PFSK-1 (cell line): ENCODE results near the gene TSC2.

Experiments
- FOXP2 ChIP-seq: optimal IDR thresholded peaks from 2 replicates; pipeline ENCODE3; 2011; ENCODE audit warnings: borderline replicate concordance, control low read depth, inconsistent platforms; ENCODE audit not compliant: insufficient read depth; ENCODE audit errors: extremely low read length, extremely low read depth
- POLR2AphosphoS5 ChIP-seq: IDR thresholded peaks from 2 replicates; pipeline ENCODE4 v1.6.1; 2012; ENCODE audit warnings: low read depth, mild to moderate bottlenecking, control low read depth, low read length, moderate library complexity
- SIN3A ChIP-seq: IDR thresholded peaks from 2 replicates; pipeline ENCODE4 v1.6.1; 2012; ENCODE audit warnings: mild to moderate bottlenecking, low read length, moderate library complexity, borderline replicate concordance; ENCODE audit not compliant: insufficient read depth
- TAF1 ChIP-seq: IDR thresholded peaks from 2 replicates; pipeline ENCODE4 v1.6.1; 2012; ENCODE audit warnings: low read length, control low read depth, borderline replicate concordance; ENCODE audit not compliant: insufficient read depth
- TF ChIP-seq, protein P1 (sequence below), 2 experiments: IDR thresholded peaks; 2 replicates each; pipeline versions ENCODE4 v1.6.1 to v1.8.0; 2011 to 2012; ENCODE audit warnings: low read depth in 2 of 2, low read length in 2 of 2, control low read depth in 1 of 2, inconsistent platforms in 1 of 2, mild to moderate bottlenecking in 1 of 2, moderate library complexity in 1 of 2; ENCODE audit not compliant: insufficient read depth in 1 of 2

The TSC2 gene

DNA sequence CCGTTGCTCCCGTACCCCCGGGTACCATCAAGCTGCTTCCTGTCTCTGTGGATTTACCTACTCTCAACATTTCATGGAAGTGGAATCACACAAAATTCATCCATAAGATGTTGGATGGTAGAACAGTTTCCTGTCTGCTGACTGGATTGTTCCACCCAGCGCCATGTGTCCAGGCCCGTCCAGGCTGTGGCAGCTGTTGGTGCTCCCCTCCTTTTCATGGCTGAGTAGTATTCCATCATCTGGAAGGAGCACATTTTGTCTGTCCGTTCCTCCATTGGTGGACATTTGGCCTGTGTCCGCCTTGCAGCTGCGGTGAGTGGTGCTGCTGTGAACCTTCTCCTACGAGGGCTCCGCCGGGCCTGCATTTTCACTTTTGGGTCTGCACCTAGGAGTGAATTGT lies 18.4 kb downstream of the TSC2 start:
- TF ChIP-seq FOXP2 (no peak), POLR2AphosphoS5 (no peak), TAF1 (no peak), SIN3A (no peak)
- TF ChIP-seq, protein P1, sequence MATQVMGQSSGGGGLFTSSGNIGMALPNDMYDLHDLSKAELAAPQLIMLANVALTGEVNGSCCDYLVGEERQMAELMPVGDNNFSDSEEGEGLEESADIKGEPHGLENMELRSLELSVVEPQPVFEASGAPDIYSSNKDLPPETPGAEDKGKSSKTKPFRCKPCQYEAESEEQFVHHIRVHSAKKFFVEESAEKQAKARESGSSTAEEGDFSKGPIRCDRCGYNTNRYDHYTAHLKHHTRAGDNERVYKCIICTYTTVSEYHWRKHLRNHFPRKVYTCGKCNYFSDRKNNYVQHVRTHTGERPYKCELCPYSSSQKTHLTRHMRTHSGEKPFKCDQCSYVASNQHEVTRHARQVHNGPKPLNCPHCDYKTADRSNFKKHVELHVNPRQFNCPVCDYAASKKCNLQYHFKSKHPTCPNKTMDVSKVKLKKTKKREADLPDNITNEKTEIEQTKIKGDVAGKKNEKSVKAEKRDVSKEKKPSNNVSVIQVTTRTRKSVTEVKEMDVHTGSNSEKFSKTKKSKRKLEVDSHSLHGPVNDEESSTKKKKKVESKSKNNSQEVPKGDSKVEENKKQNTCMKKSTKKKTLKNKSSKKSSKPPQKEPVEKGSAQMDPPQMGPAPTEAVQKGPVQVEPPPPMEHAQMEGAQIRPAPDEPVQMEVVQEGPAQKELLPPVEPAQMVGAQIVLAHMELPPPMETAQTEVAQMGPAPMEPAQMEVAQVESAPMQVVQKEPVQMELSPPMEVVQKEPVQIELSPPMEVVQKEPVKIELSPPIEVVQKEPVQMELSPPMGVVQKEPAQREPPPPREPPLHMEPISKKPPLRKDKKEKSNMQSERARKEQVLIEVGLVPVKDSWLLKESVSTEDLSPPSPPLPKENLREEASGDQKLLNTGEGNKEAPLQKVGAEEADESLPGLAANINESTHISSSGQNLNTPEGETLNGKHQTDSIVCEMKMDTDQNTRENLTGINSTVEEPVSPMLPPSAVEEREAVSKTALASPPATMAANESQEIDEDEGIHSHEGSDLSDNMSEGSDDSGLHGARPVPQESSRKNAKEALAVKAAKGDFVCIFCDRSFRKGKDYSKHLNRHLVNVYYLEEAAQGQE (IDR thresholded peaks at IDR 0.05; ENCODE audit: insufficient read depth in 1 of 2, low read depth in 2 of 2, low read length in 2 of 2): no peak

DNA sequence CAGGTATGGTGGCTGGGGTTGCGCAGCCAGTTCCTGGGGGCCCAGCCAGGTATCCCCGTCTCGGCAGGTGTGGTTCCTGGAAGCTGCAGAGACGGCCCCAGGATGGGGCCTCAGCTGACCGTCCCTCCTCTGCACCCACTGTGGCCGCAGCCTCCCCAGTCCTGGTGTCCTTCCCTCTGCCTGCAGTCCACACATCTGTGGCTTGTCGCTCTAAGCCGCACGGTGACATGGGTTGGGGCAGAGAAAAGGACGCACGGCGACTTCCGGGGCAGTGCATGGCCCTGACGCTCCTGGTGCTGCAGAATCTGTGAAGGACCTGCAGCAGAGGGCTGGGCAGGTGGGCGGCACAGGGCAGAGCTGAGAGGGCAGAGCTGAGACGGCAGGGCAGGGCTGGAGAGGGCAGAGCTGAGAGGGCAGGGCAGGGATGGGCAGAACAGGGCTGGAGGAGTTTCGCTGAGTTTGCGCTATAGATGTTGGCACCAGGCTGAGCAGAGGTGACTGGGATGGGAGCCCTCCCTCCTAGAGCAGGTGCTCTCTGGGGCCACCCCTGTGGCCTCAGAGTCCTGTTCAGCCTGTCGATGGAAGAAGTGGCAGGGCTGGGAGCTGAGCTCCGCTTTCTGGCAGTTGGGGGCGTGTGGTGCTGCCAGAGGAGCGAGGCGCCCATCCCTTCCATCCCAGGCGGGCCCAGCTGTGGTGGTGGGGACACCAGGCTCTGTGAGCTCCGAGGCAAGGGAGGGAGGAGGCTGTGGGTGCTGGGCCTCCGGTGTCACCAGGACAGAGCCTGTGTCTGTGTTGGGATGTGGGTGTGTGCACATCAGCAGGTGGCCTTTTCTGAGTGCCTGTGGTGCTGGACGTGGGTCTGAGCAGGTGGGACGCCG lies 23.0 kb downstream of the TSC2 start:
- TF ChIP-seq TAF1: no peak
- TF ChIP-seq, protein P1 (IDR thresholded peaks at IDR 0.05; ENCODE audit: insufficient read depth in 1 of 2, low read depth in 2 of 2, low read length in 2 of 2): no peak

DNA sequence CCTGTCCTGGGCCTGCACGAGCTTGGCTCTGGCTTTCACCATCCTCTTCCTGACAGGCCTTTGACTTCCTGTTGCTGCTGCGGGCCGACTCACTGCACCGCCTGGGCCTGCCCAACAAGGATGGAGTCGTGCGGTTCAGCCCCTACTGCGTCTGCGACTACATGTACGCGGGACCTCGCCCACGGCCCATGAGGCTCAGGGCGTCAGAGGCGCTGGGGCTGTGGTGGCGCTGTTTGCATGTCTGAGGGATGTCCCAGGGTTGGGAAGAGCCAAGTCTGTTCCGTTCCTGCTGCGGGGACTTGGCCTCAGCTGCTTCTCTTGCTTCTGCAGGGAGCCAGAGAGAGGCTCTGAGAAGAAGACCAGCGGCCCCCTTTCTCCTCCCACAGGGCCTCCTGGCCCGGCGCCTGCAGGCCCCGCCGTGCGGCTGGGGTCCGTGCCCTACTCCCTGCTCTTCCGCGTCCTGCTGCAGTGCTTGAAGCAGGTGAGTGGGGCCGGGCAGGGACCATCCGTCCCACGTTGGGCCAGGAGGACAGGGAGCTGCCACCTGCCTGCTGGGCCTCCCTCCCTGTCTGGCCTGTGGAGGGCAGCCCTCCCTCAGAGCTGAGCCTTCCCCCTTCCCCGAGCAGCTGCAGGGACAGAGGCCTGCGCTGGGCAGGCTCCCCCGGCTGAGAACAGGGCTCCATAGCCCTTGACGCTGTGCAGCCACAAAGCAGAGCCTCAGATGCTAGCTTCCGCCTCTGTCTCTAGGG lies 23.8 kb downstream of the TSC2 start:
- TF ChIP-seq FOXP2 (no peak), POLR2AphosphoS5 (no peak), TAF1 (no peak), SIN3A (no peak)
- TF ChIP-seq, protein P1 (IDR thresholded peaks at IDR 0.05; ENCODE audit: insufficient read depth in 1 of 2, low read depth in 2 of 2, low read length in 2 of 2): no peak

DNA sequence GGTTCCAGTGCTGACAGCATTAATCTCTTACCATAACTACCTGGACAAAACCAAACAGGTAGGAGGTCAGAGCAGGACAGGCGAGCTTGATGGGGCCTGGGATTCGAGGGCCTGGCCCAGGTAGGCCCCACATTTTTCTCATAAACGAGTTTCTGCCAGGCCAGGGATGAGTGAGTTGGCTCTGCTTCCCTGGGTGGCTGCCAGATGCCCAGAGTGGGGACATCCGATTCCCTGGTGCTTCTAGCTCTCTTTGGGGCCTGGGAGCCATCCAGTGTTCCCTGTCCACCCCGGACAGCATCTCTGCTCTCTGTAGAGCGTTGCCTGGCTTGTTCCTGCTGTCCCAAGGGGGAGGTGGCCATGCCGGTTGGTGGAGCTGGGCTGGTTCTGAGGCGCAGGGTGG lies 25.1 kb downstream of the TSC2 start:
- TF ChIP-seq SIN3A (no peak), POLR2AphosphoS5 (no peak), TAF1 (no peak), FOXP2 (no peak)
- TF ChIP-seq, protein P1 (IDR thresholded peaks at IDR 0.05; ENCODE audit: insufficient read depth in 1 of 2, low read depth in 2 of 2, low read length in 2 of 2): no peak
